NCI-H1930 (cell line): ENCODE measurements around the gene ZNF681.
"Not testable (repeated sequence)": the region's sequence is repeated elsewhere in the genome, so short reads cannot be mapped to it uniquely, and the experiment has no call there.

ENCODE experiments used
- DNase-seq, 2 experiments: peaks; one replicate each; lab custom pipeline; 2025; lab: John Stamatoyannopoulos, UW

The ZNF681 gene

DNA sequence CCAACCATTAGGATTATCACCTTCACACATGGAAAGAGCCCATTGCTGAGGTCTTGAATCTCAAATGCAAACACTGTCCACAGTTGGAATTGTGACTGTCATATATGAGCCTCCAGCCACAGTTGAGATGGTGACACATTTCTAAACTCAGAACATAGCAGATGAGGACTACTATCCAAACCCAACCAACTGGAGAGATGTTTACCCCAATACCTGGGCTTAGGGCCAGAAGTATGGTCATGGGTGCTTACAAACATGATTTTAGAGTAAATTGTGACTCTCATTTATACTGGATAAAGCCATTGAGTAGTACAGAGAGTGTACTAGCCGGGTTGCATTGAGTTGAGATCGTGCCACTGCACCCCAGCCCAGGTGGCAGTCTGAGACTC, 14.0 kb upstream of the ZNF681 start:
- no peak for DNase-seq

DNA sequence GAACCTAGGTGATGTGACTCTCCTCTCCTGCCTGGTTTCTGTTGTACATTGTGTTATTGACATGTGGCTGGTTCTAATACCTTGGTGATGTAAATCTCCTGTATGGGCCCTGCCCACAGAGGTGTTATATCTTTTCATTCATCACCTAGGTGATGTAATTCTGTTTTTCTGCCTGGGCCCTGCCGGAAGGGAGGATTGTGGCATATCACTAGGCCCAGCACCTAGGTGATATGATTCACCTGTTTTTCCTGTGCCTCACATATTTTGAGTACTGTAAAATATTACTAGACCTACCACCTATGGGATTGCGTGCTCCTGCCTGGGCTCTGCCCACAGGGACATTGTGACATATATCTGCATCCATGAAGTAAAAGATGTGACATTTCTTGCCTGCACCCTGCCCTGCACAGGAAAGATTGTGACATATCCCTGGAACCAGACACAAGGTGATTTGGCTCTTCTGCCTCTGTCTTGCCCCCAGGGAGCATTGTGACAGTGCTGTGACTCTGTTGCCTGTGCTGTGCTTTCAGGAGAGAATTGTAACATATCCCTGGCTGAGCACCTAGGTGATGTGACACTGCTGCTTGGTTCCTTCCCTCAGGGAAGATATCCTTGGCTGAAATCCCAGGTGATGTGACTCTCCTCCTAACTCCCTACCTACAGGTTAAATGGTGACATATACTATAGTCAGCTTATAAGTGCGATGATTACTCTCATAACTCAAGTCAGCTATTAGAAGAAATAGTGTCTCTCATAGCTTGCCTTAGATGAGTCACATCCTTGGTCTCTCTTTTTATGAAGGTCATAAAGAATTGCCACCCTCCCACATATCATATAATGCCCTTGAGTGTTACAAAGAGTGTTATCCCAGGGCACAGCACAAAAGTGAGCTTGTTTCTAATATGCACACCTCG, 13.3 kb upstream of the ZNF681 start:
- no peak for DNase-seq

DNA sequence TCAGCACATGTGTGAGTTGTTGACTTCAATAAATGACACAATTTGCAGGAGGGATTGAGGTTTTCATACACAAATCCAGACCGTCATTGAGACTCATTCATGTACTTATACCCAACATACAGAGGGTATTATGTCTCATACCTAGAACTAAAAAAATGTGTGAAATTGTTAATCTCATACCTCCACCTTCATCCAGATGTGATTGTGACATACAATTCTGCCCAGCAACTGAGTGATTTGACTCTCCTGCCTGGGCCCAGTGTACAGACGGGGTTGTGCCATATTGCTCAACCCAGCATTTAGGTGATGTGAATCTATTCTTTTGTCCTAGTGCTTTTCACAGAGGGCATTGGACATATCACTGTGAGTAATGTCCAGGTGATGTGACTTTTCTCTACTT, 12.6 kb upstream of the ZNF681 start:
- DNase-seq, result no peak

DNA sequence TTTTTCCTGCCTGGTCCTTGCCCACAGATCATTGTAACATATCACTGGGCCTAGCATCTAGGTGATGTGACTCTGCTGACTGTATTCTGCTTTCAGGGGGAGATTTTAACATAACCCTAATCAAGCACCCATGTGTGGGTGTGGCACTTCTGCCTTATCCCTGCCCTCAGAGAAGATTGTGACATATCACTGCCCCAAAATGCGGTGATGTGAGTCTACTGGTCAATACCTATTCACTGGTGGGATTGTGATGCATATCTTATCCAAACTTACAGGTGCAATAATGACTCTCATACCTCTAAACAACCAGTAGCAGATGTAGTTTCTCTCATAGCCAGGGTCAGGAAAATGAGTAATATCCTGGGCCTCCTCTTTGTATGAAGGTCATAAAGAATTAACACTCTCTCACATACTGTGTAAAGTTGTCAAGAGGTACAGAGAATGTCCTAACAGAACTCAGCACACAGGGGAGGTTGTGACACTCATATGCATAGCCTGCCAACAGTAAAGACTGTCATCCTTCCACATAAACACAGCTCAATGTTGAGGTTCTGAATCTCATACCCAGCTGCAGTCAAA, 12.1 kb upstream of the ZNF681 start:
- DNase-seq, result no peak

DNA sequence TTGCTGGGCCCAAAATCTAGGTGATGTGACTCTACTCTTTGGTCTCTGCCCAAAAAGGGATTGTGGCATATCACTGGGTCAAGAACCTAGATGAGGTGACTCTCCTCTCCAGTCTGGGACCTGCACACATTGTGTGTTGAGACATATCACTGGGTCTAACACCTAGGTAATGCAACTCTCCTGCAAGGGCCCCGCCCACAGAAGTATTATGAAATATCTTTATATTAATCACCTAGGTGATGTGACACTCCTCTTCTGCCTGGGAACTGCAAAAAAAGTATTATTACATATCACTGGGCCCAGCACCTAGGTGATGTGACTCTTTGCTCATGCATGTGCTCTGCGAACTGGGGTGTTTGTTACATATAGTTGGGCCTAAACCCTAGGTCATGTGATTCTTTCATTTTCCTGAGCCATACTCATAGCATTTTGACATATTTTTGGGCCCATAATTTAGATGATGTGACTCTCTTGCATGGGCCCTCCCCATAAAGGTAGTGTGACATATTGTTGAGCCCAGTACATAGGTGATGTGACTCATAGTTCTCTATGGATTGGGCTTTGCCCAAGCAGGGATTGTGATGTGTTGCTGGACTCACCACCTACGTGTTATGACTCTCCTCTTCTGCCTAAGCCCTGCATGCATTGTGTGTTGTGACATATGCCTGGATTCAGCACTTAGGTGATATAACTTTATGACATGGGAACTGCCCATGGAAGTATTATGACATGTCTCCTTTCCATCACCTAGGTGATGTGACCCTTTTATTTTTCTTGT, 11.2 kb upstream of the ZNF681 start:
- no peak for DNase-seq

DNA sequence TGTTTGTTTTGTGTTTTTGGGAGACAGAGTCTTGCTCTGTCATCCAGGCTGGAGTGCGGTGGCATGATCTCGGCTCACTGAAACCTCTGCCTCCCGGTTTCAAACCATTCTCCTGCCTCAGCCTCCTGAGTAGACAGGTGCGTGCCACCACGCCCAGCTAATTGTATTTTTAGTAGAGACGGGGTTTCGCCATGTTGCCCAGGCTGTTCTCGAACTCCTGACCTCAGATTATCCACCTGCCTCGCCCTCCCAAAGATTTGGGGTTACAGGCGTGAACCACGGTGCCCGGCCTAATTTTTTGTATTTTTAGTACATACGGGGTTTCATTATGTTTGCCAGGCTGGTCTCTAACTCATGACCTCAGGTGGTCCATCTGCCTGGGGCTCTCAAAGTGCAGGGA, 8.3 kb upstream of the ZNF681 start:
- DNase-seq, result no peak

DNA sequence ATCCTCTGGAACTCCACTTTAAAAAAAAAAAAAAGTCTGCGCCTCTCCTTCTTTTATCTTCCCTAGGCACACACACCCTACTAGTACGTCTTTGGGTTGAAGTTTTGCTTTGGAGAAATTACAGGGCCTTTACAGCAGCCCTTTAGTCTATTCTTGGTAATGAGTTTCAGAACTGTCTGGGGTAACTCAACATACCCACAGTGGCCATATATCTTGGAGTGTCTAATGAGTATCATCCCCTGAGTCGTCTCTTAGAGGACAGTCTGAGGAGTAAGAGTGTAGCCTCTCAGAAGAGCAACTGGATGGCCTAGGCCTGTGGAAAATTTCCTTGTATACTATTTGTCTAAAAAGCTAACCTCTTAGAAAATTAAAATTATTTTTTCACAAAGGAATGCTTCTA, 6.1 kb upstream of the ZNF681 start:
- DNase-seq, result no peak

DNA sequence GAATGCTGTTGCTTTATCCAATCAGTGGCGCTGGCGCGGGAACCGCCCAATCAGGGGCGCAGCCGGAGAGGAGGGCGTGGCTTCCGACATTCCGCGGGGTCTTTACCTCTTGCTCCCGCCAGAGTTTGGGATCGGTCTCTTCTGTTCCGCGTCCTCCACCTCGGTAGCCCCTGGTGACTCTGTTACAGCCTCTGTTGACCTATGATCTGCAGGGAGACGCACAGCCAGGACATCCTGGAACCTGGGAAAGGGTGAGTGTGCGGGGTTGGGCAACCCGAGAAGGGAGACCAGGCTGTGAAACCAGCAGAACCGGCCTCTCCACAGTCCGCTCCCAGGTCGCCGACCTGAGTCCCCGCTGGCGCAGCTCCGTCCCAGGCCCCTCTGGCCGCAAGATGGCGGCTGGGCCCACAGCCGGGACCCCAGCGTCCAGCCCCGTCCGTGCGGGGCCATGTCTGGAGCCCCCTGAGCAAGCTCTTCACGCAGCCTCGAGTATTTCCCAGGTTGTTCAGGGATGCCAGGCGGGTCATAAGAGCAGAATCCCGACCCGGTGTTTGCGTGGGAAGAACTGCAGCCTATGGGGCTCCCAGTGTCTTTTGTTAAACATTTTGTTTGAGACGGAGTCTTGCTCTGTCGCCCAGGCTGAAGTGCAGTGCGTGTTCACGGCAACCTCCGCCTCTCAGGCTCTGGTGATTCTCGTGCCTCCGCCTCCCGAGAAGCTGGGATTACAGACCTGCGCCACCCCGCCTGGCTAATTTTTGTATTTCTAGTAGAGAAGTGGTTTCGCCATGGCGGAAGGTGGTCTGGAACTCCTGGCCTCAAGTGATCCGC, 4.4 kb upstream of the ZNF681 start:
- DNase-seq, result peak; percentile 36 to 57

DNA sequence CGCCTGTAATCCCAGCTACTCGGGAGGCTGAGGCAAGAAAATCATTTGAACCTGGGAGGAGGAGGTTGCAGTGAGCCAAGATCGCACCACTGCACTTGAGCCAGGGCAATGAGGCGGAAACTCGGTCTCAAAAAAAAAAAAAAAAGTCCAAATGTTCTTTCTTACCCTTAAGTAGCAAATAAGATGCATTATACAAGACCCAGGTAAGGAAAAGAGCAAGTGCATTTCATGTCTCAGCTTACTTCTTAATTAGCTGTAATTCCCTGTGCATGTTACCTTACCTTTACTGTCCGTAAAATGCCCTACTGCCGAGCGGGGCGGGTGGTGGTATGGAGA, 3.8 kb upstream of the ZNF681 start:
- no peak for DNase-seq

DNA sequence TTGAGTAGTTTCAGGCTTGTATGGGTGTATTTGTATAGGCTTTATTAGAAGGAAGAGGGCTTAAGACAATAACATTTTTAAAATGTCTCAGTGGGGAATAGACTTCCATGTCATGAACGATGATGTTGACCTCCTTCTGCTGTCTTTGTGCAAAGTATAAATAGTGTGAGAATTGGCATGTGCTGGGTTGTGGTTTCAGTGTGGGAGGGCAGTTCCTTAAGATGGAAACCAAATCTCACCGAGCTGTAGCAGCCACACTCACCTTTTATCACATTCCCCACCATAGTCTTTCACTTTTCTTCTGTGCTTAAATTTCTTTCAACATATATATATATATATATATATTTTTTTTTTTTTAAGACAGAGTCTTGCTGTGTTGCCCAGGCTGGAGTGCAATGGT, 1.6 kb upstream of the ZNF681 start:
- not testable (repeated sequence) for DNase-seq

DNA sequence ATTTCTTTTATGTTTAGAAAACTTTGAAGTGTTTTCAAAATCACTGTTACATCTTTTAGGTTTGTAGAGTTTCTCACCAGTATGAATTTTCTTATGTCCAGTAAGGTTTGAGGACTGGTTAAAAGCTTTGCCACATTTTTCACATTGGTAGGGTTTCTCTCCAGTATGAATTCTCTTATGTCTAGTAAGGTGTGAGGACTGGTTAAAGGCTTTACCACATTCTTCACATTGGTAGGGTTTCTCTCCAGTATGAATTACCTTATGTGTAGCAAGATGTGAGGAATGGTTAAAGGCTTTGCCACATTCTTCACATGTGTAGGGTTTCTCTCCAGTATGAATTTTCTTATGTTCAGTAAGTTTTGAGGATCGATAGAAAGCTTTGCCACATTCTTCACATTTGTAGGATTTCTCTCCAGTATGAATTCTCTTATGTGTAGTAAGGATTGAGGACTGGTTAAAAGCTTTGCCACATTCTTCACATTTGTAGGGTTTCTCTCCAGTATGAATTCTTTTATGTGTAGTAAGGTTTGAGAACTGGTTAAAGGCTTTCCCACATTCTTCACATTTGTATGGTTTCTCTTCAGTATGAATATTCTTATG, 15.0 kb downstream of the ZNF681 start:
- not testable (repeated sequence) for DNase-seq

DNA sequence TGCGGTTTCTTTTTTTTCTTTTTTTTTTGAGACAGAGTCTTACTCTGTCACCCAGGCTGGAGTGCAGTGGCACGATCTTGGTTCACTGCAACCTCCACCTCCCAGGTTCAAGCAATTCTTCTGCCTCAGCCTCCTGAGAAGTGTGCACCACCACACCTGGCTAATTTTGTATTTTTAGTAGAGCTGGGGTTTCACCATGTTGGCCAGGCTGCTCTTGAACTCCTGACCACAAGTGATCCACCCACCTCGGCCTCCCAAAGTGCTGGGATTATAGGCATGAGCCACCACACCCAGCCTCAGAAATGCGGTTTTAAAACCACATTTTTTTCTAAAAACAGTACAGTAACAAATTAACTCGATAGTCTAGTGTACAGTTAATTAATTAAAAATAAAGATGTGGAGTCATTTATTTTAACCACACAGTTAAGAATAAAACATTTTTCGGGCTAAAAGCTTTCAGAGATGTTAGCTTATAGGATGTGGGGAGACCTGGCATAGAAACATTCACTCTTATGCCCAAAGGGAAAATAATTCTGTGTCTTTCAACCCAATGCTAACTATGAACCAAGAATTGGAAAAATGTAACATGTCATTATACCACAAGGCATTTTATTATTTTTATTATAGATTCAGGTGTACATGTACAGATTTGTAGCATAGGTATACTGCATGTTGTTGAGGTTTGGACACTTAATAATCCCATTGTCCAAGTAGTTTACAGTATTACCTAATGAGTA, 27.8 kb downstream of the ZNF681 start:
- not testable (repeated sequence) for DNase-seq

DNA sequence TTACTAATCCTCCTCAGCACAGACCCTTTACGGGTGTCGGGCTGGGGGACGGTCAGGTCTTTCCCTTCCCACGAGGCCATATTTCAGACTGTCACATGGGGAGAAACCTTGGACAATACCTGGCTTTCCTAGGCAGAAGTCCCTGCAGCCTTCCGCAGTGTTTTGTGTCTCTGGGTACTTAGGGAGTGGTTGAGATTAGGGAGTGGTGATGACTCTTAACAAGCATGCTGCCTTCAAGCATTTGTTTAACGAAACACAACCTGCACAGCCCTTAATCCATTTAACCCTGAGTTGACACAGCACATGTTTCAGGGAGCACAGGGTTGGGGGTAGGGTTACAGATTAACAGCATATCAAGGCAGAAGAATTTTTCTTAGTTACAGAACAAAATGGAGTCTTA, 34.5 kb downstream of the ZNF681 start:
- not testable (repeated sequence) for DNase-seq

DNA sequence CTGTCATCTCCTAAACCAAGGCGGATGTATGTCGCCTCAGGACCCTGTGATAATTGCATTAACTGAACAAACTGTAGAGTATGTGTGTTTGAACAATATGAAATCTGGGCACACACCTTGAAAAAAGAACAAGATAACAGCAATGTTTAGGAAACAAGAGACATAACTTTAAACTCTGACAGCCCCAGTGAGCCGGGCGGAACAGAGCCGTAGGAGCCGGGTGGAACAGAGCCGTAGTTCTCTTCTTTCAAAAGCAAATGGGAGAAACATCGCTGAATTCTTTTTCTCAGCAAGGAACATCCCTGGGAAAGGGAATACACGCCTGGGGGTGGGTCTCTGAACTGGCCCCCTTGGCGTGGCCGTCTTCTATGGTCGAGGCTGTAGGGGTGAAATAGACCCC, 39.9 kb downstream of the ZNF681 start:
- no peak for DNase-seq

DNA sequence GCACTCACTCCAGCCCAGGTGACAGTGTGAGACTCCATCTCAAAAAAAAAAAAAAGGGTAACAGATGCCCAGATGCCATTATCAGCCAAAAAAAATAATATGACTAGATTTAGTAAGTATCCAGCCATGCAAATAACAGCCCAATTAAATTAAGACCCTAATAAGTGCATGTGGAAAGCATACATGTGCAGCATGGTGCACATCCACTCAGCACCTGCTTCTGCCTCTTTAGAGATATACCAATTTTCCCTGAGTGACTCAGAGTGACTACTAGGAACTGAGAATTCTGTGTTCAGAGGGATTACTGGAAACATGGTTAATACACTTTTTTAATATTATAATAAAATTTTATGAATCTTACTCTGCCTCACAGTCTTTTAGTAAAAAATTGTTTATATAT, 41.9 kb downstream of the ZNF681 start:
- no peak for DNase-seq

DNA sequence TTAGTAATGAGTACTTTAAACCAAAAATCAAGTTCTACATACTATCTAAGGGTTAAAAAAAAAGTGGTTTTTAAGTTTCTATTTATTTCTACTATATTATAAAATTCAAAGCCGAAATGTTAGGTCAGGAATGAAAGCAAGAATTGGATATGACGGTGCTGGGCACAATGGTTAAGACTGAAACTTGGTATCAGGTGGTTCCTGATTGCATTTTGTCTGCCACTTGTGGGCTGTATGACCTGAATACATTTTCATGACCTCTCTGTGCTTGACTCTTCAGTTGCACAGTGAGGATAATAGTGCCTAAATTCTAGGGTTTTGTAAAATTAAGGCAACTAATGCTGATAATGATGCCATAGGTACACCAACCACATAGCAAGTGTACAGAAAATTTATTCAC, 49.3 kb downstream of the ZNF681 start:
- DNase-seq, result no peak

DNA sequence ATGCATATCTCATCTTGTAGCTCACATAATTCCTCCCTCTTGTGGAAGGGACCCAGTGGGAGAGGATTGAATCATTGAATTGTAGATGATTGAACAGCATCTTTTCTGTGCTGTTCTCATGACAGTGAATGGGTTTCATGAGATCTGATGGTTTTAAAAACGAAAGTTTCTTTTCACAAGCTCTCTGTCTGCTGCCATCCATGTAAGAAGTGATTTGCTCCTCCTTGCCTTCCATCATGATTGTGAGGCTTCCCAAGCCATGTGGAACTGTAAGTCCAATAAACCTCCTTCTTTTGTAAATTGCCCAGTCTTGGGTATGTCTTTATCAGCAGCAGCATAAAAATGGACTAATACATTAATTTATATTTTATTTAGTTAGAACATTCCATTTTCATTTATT, 52.0 kb downstream of the ZNF681 start:
- no peak for DNase-seq

DNA sequence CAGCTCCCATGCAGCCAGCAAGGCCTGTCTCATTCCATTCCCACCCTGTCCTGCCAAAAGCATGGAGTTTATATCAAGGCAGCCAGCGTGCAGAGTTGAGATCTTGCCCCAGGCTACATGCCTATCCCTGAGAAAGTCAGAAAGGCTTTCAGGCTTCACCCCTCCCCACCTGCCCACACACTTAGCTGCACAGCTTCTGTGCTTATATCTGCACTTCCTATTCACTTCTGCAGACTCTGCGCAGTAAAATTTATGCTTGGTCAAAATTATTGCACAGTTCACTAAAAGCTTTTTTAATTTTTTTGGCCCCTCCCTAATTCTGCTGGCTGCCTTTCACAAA, 59.2 kb downstream of the ZNF681 start:
- no peak for DNase-seq

DNA sequence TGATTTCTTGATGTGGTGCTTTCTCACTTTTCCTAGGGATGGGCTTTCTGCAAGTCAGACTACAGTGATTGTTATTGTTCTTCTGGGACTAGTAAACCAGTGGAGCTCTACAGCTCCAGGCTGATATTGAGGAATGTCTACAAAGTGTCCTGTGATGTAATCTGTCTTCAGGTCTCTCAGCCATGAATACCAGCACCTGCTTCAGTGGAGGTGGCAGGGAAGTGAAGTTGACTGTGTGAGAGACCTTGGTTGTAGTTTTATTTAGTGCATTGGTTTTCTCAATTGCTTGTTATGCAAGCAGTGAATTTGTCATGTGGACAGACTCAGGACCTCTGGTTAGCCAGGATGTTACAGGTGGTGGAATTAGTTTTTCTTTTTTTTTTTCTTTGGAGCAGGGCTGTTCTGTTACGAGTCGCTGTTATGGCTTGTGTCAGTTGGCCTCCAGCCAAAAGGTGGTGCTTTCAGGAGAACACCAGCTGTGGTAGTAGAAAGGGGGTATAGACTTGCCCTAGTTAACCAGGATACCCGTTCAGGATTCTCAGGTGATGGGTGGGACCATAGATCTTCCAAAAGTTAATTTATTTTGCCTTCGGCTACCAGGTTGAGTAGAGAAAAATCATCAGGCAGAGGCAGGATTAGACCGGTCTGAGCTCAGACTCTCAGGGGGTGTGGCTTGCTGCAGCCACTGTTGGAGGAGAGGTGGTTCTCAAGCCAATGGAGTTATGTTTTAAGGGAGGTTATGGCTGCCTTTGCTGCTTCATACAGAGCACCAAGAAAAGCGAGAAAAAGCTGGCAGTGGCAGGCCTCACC, 59.8 kb downstream of the ZNF681 start:
- DNase-seq, result no peak

DNA sequence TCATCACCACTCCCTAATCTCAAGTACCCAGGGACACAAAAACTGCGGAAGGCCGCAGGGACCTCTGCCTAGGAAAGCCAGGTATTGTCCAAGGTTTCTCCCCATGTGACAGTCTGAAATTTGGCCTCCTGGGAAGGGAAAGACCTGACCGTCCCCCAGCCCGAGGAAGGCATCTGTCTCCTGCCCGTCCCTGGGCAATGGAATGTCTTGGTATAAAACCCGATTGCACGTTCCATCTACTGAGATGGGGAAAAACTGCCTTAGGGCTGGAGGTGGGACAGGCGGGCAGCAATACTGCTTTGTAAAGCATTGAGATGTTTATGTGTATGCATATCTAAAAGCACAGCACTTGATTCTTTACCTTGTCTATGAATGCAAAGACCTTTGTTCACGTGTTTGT, 65.8 kb downstream of the ZNF681 start:
- not testable (repeated sequence) for DNase-seq
